ENCODE measurements around the gene WAPL. TPM values are rescaled to one million over a fixed set of nuclear protein-coding genes. Genes with fewer than 3 reads are reported as not detected.

The WAPL gene
- total and polyA plus RNA-seq, 7 donors, result 15.0 to 44.2 (median 33.8) TPM

DNA sequence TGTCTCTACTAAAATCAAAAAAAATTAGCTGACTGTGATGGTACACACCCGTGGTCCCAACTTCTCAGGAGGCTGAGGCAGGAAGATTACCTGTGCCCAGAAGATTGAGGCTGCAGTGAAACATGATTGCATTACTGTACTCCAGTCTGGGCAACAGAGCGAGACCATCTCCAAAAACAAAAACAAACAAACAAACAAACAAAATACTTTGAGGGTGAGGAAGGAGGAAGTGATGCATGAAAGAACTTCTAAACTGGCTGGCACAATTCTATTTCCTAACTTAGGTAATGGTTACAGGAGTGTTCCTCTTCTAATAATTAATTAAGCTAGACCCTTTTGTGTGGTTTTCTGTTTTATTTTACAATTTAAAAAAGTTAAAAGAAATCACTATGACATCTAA lies 15.5 kb downstream of the WAPL start:
- intact Hi-C loops (cut with DNase I), result no loop called here
- no peak for DNase-seq
- Histone ChIP-seq H3K27me3 (no peaks in the 10 kb centered on the region), H3K36me3 (peaks cover 0 to 17% (median 0%) of the 10 kb centered on the region in 4 donors), H3K4me1 (peaks cover 0 to 23% (median 8%) of the 10 kb centered on the region in 4 donors), H3K27ac (no peak overlapping the region), H3K9me3 (no peaks in the 10 kb centered on the region), H3K4me3 (no peak overlapping the region)
- TF ChIP-seq POLR2A (IDR thresholded peaks at IDR 0.05), result no peak
- no peak for TF ChIP-seq POLR2AphosphoS5 (IDR thresholded peaks at IDR 0.05)
- no peak for TF ChIP-seq EP300 (IDR thresholded peaks at IDR 0.05)
- 69 to 80% methylated on average over 2 of the region's 2 CpGs for WGBS, 2 donors

DNA sequence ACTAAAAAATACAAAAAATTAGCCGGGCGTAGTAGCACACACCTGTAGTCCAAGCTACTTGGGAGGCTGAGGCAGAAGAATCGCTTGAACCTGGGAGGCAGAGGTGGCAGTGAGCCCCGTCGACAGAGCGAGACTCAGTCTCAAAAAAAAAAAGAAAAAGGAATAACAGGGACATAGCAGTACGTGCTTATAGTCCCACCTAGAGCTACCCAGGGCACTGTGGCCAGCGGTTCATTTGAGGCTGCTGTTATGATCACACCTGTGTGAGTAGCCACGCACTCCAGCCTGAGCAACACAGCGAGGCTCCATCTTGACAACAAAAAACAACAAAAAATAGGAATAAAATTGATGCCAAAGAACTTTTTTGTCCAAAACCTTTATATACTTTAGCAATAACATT lies 17.1 kb downstream of the WAPL start:
- DNase-seq, result no peak
- H3K9me3 ChIP-seq, result no peaks in the 10 kb centered on the region
- WGBS, 2 donors, result 95 to 98% methylated on average over 10 of the region's 10 CpGs
- peaks cover 0 to 20% (median 6%) of the 10 kb centered on the region in 4 donors for H3K4me1 ChIP-seq
- intact Hi-C loops (cut with DNase I), result no loop called here
- TF ChIP-seq POLR2AphosphoS5 (IDR thresholded peaks at IDR 0.05) (no peak), EP300 (IDR thresholded peaks at IDR 0.05) (no peak), POLR2A (IDR thresholded peaks at IDR 0.05) (no peak)
- TF ChIP-seq, protein P1, sequence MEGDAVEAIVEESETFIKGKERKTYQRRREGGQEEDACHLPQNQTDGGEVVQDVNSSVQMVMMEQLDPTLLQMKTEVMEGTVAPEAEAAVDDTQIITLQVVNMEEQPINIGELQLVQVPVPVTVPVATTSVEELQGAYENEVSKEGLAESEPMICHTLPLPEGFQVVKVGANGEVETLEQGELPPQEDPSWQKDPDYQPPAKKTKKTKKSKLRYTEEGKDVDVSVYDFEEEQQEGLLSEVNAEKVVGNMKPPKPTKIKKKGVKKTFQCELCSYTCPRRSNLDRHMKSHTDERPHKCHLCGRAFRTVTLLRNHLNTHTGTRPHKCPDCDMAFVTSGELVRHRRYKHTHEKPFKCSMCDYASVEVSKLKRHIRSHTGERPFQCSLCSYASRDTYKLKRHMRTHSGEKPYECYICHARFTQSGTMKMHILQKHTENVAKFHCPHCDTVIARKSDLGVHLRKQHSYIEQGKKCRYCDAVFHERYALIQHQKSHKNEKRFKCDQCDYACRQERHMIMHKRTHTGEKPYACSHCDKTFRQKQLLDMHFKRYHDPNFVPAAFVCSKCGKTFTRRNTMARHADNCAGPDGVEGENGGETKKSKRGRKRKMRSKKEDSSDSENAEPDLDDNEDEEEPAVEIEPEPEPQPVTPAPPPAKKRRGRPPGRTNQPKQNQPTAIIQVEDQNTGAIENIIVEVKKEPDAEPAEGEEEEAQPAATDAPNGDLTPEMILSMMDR (IDR thresholded peaks at IDR 0.05), result no peak
- H3K27me3 ChIP-seq, result no peaks in the 10 kb centered on the region
- no peak overlapping the region for H3K27ac ChIP-seq
- no peak overlapping the region for H3K4me3 ChIP-seq
- H3K36me3 ChIP-seq, result peaks cover 0 to 28% (median 6%) of the 10 kb centered on the region in 4 donors

DNA sequence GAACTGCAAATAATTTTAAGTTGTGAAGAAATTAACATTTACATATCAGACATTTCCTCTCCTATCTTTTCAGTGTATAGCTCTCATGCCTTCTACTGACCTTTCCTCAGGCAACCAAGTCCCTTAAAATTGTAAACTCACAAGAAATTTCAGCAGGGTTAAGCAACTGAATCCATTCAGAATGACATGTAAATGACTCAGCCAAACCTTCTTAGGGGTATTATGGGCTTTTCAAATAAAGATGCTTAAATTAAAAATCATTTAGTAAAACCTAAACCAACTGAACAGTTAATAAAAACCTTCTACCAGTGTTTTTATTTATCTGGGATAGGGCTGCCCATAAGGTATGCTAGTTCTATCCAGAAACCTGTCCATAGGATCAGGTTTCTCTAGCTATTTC lies 20.7 kb downstream of the WAPL start:
- intact Hi-C loops (cut with DNase I), result no loop called here
- DNase-seq, result no peak
- H3K4me1 ChIP-seq, result peaks cover 0 to 38% (median 13%) of the 10 kb centered on the region in 4 donors
- TF ChIP-seq POLR2A (IDR thresholded peaks at IDR 0.05) (no peak), POLR2AphosphoS5 (IDR thresholded peaks at IDR 0.05) (no peak), EP300 (IDR thresholded peaks at IDR 0.05) (no peak)
- TF ChIP-seq, protein P1 (IDR thresholded peaks at IDR 0.05), result no peak
- no peak overlapping the region for H3K4me3 ChIP-seq
- H3K36me3 ChIP-seq, result peaks cover 5 to 49% (median 9%) of the 10 kb centered on the region in 4 donors
- H3K27me3 ChIP-seq, result no peaks in the 10 kb centered on the region
- H3K27ac ChIP-seq, result no peak overlapping the region
- H3K9me3 ChIP-seq, result no peaks in the 10 kb centered on the region

DNA sequence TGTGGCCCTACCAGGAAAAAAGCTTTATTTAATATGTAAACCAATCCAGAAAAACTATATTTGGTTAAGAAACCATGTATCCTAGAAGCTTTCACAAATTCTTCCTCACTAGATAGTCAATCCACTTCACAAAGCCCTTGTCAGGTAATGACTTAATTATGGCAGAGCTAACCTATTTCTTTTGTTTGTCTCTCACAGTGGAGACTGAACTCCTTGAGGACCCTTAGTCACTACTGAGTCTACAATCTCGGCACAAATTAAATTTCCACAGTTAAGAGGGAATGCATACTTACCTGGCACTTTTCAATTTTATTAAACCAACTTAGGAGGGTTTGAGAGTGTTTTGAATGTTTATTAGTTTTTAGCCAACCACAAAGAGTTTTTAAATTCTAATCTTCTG lies 23.0 kb downstream of the WAPL start:
- WGBS, 2 donors, result 87 to 91% methylated on average over 1 of the region's 1 CpG
- H3K9me3 ChIP-seq, result no peaks in the 10 kb centered on the region
- intact Hi-C loops (cut with DNase I), result no loop called here
- peaks cover 0 to 38% (median 13%) of the 10 kb centered on the region in 4 donors for H3K4me1 ChIP-seq
- H3K27me3 ChIP-seq, result no peaks in the 10 kb centered on the region
- TF ChIP-seq EP300 (IDR thresholded peaks at IDR 0.05) (no peak), POLR2A (IDR thresholded peaks at IDR 0.05) (no peak), POLR2AphosphoS5 (IDR thresholded peaks at IDR 0.05) (no peak)
- TF ChIP-seq, protein P1 (IDR thresholded peaks at IDR 0.05), result no peak
- peaks cover 5 to 47% (median 9%) of the 10 kb centered on the region in 4 donors for H3K36me3 ChIP-seq
- DNase-seq, result no peak
- H3K27ac ChIP-seq, result no peak overlapping the region
- H3K4me3 ChIP-seq, result no peak overlapping the region

DNA sequence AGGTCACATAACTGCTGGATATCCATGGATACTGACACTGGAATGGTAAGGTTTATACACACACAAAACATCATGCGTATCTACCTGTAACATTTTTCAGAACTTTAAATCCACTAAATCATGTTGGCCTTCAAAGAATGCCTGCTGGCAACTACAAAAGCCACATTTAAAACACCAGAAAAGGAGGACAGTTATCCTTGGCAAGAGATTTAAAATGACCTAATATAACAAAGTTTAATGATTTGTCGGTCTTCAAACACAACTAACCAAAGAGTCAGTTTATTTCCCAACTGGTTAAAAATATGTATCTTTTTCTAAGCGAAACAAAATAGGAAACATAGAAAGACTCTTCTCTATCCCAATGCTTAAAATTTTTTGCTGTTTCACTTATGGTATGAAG lies 24.0 kb downstream of the WAPL start:
- 86 to 89% methylated on average over 3 of the region's 3 CpGs for WGBS, 2 donors
- intact Hi-C loops (cut with DNase I), result no loop called here
- DNase-seq, result no peak
- Histone ChIP-seq H3K36me3 (peaks cover 5 to 37% (median 9%) of the 10 kb centered on the region in 4 donors), H3K9me3 (no peaks in the 10 kb centered on the region), H3K4me3 (no peak overlapping the region), H3K27me3 (no peaks in the 10 kb centered on the region), H3K27ac (no peak overlapping the region), H3K4me1 (peaks cover 0 to 38% (median 13%) of the 10 kb centered on the region in 4 donors)
- TF ChIP-seq, protein P1 (IDR thresholded peaks at IDR 0.05), result no peak
- TF ChIP-seq POLR2A (IDR thresholded peaks at IDR 0.05), result no peak
- TF ChIP-seq POLR2AphosphoS5 (IDR thresholded peaks at IDR 0.05), result no peak
- TF ChIP-seq EP300 (IDR thresholded peaks at IDR 0.05), result no peak

Measured in sigmoid colon (tissue), 7 donors.